ENCODE measurements around the gene IDUA.
"Not testable (repeated sequence)": the region's sequence is repeated elsewhere in the genome, so short reads cannot be mapped to it uniquely, and the experiment has no call there.

The IDUA gene

GRCh38 chr4:988726-989721 lies 2.2 kb downstream of the IDUA start:
- no peak for DNase-seq

GRCh38 chr4:989722-990471 lies 3.1 kb downstream of the IDUA start:
- DNase-seq: no peak

- DNase-seq: no peak
Measured at GRCh38 chr4:990746-991367, 4.0 kb downstream of the IDUA start.

GRCh38 chr4:991451-992296 lies 4.8 kb downstream of the IDUA start:
- DNase-seq: no peak

- no peak for DNase-seq
Measured at GRCh38 chr4:992297-993110, 5.7 kb downstream of the IDUA start.

- DNase-seq: no peak
Measured at GRCh38 chr4:993111-994029, 6.5 kb downstream of the IDUA start, which contains the start of gene SLC26A1. SLC26A1 (minus strand) TSS chr4:993404; CDS start chr4:991703, 1,701 bp downstream.

GRCh38 chr4:995311-996026 lies 8.6 kb downstream of the IDUA start:
- no peak for DNase-seq

GRCh38 chr4:996030-996996 lies 9.5 kb downstream of the IDUA start:
- no peak for DNase-seq

GRCh38 chr4:996997-997374 lies 10.1 kb downstream of the IDUA start:
- no peak for DNase-seq

GRCh38 chr4:997375-998071 lies 10.7 kb downstream of the IDUA start:
- DNase-seq: no peak

GRCh38 chr4:998096-998691 lies 11.3 kb downstream of the IDUA start:
- no peak for DNase-seq

- not testable (repeated sequence) for DNase-seq
Measured at GRCh38 chr4:999240-999863, 12.5 kb downstream of the IDUA start.

- no peak for DNase-seq
Measured at GRCh38 chr4:999882-1000425, 13.1 kb downstream of the IDUA start.

GRCh38 chr4:1000686-1001260 lies 13.9 kb downstream of the IDUA start:
- DNase-seq: no peak

GRCh38 chr4:1001561-1002130 lies 14.8 kb downstream of the IDUA start:
- no peak for DNase-seq

GRCh38 chr4:1002131-1002630 lies 15.3 kb downstream of the IDUA start:
- DNase-seq: no peak

All from cortex of kidney (tissue), 1 donor.